Spleen (tissue), 11 donors: ENCODE measurements around the gene IL12RB2. TPM values are rescaled to one million over a fixed set of nuclear protein-coding genes. Genes with fewer than 3 reads are reported as not detected.
A peak's percentile ranks its signal among the peaks of the same experiment; 100 is the strongest.

Experiments
- DNase-seq: peaks from one replicate; pipeline ENCODE4 v3.0.0-alpha.2; 2020
- H3K27ac ChIP-seq, 8 donors: fragments of 200-600 bp; sonication (generic) in 7 of 8; 1 replicate in 4 of 8; 2 replicates in 4 of 8; pipeline versions ENCODE4 v1.5.0 to v1.8.0; 2016 to 2021; ENCODE audit warnings: inconsistent platforms in 4 of 8, mild to moderate bottlenecking in 4 of 8, moderate library complexity in 1 of 8
- H3K27me3 ChIP-seq, 7 donors: fragments of 200-600 bp; sonication (generic) in 6 of 7; replicated peaks in 1 of 7; 1 replicate in 4 of 7; 2 replicates in 3 of 7; pipeline versions ENCODE4 v1.5.0 to v1.8.0; 2016 to 2021; ENCODE audit warnings: inconsistent platforms in 3 of 7, mild to moderate bottlenecking in 1 of 7
- H3K36me3 ChIP-seq, 6 donors: fragments of 200-600 bp; sonication (generic) in 5 of 6; 1 replicate in 4 of 6; 2 replicates in 2 of 6; pipeline versions ENCODE4 v1.5.0 to v1.8.0; 2016 to 2021; ENCODE audit warnings: inconsistent platforms in 2 of 6
- H3K4me1 ChIP-seq, 6 donors: fragments of 200-600 bp; sonication (generic) in 5 of 6; 1 replicate in 3 of 6; 2 replicates in 3 of 6; pipeline versions ENCODE4 v1.5.0 to v1.8.0; 2016 to 2021; ENCODE audit warnings: inconsistent platforms in 3 of 6
- H3K4me3 ChIP-seq, 8 donors: fragments of 200-600 bp; sonication (generic) in 7 of 8; 1 replicate in 4 of 8; 2 replicates in 4 of 8; pipeline versions ENCODE4 v1.5.0 to v1.8.0; 2016 to 2021; ENCODE audit warnings: inconsistent platforms in 4 of 8, mild to moderate bottlenecking in 4 of 8, moderate library complexity in 2 of 8
- H3K9me3 ChIP-seq, 8 donors: fragments of 200-600 bp; sonication (generic) in 7 of 8; 1 replicate in 4 of 8; 2 replicates in 4 of 8; pipeline versions ENCODE4 v1.5.0 to v1.8.0; 2016 to 2021; ENCODE audit warnings: inconsistent platforms in 4 of 8
- POLR2A ChIP-seq, 3 donors: fragments of 450-650 bp; IDR thresholded peaks; one replicate each; pipeline ENCODE4 v1.5.1; 2017; ENCODE audit warnings: antibody characterized with exemption in 3 of 3, mild to moderate bottlenecking in 1 of 3
- POLR2AphosphoS5 ChIP-seq, 3 donors: sonication (generic); formaldehyde crosslinking; IDR thresholded peaks; one replicate each; pipeline ENCODE4 v1.5.1; 2017; ENCODE audit warnings: antibody characterized with exemption in 3 of 3
- WGBS, 5 donors: extraction: QIAGEN DNeasy Blood & Tissue Kit in 3 of 5; methylation state at CpG; one replicate each; pipeline versions ENCODE4 v1.1.5 to v1.1.7; 2013 to 2018; 5-methylcytosine and 5-hydroxymethylcytosine counted together
- intact Hi-C: fragments of 100-400 bp; cut with DNase I; formaldehyde crosslinking; loops from one replicate; pipeline ENCODE4 v1.15.0; 2023; ENCODE audit warnings: low total_unique reads
- polyA plus RNA-seq, 3 donors: library from polyadenylated mRNA; stranded (reverse); fragments of 200-250 nt; gene quantifications; one replicate each; pipeline ENCODE4 v1.2.1, GENCODE V29; 2013
- total RNA-seq, 7 donors: library from RNA; depleted of rRNA in 3 of 7; stranded (reverse); fragments of >200 nt in 3 of 7; fragmentation: NEBNext Ultra II Directional in 4 of 7; extraction: Animal tissue kit (Norgen Biotek cat#: 25700) in 4 of 7; gene quantifications; one replicate each; pipeline versions ENCODE4 v1.1.0 to v1.2.1, GENCODE V29; 2016 to 2021
- TF ChIP-seq, protein P1 (sequence below), 11 experiments: fragments of 200-600 bp in 7 of 11; fragments of 450-650 bp in 4 of 11; sonication (generic) in 4 of 11; IDR thresholded peaks in 8 of 11; conservative IDR thresholded peaks in 3 of 11; 1 replicate in 7 of 11; 2 replicates in 4 of 11; pipeline versions ENCODE4 v1.4.0 to v1.8.0; 2016 to 2021; ENCODE audit warnings: antibody characterized with exemption in 11 of 11, inconsistent platforms in 4 of 11, mild to moderate bottlenecking in 1 of 11
- donor health status: healthy with polysubstance abuse.
- donor health status: DM: no; HTN: no; CAD: no; lungs with moderate emphysema.
- donor health status: DM: no; HTN: no; CAD: no.
- donor health status: Bipolar disorder and iron deficiency.
- donor health status: healthy.
- donor health status: DM: no; HTN: no; CAD: no.
- donor health status: DM: yes; HTN: yes; CAD: no.

IL12RB2 gene
- total and polyA plus RNA-seq, 10 donors: 0.17 to 6.0 (median 1.9) TPM

DNA sequence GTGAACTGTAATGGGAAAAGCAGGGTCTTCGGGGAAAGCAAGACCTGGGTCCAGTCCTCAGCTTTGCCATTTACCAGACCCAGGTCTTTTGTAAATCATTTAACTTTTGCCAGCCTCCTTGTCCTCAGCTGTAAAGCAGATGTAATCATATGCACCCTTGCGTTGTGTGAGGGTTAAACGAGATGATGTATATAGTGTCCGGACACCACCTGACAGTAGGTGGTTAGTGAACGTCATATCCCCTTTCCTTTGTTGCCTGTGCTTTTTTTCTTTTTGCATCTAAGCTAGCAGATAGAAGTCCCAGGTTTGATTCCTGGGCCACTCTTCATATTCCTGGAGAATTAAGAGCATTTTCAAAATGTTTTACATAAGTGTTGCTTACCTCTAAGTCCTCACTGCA lies 28.5 kb downstream of the IL12RB2 start:
- peaks cover 5 to 66% (median 25%) of the 10 kb centered on the region in 6 donors for H3K4me1 ChIP-seq
- WGBS, 5 donors: 80 to 91% (median 85%) methylated on average over 5 of the region's 5 CpGs
- intact Hi-C loops: no loop called here

DNA sequence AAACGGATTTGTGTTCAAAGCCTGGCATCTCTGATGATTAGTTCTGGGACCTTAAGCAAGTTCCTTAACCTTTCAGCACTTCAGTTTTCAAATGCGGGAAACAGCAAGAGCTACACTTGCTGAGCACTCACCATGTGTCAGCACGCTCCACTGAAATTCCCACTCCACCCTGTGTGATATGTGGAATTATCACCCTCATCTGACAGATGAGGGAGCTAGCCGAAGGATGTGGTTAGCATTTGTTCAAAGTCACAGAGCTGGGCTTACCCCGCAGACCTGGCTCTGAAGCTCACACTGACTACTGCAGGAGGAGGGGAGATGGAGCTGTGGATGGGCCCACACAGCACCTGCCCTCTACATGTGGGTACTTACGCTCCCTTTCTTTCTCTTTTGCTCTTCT lies 29.1 kb downstream of the IL12RB2 start:
- no peak overlapping the region for H3K4me3 ChIP-seq
- TF ChIP-seq POLR2A (IDR thresholded peaks at IDR 0.05) (no peak), POLR2AphosphoS5 (IDR thresholded peaks at IDR 0.05) (no peak)
- TF ChIP-seq, protein P1, sequence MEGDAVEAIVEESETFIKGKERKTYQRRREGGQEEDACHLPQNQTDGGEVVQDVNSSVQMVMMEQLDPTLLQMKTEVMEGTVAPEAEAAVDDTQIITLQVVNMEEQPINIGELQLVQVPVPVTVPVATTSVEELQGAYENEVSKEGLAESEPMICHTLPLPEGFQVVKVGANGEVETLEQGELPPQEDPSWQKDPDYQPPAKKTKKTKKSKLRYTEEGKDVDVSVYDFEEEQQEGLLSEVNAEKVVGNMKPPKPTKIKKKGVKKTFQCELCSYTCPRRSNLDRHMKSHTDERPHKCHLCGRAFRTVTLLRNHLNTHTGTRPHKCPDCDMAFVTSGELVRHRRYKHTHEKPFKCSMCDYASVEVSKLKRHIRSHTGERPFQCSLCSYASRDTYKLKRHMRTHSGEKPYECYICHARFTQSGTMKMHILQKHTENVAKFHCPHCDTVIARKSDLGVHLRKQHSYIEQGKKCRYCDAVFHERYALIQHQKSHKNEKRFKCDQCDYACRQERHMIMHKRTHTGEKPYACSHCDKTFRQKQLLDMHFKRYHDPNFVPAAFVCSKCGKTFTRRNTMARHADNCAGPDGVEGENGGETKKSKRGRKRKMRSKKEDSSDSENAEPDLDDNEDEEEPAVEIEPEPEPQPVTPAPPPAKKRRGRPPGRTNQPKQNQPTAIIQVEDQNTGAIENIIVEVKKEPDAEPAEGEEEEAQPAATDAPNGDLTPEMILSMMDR (IDR thresholded peaks at IDR 0.05 in 8 of 11, conservative IDR thresholded peaks at IDR 0.05 in 3 of 11): no peak
- H3K27ac ChIP-seq: peak overlapping the region in 4 of 8 donors; percentile 1 to 39 (median 32)
- DNase-seq: no peak
- no peaks in the 10 kb centered on the region for H3K9me3 ChIP-seq
- intact Hi-C loops: no loop called here
- H3K36me3 ChIP-seq: no peaks in the 10 kb centered on the region
- H3K27me3 ChIP-seq: no peaks in the 10 kb centered on the region
- H3K4me1 ChIP-seq: peaks cover 5 to 72% (median 28%) of the 10 kb centered on the region in 6 donors
- WGBS, 5 donors: 60 to 76% (median 73%) methylated on average over 6 of the region's 6 CpGs

More for the DNA sequence above, 28.5 kb downstream of the IL12RB2 start:
- no peak for TF ChIP-seq POLR2AphosphoS5 (IDR thresholded peaks at IDR 0.05)
- no peak for TF ChIP-seq POLR2A (IDR thresholded peaks at IDR 0.05)
- TF ChIP-seq, protein P1 (IDR thresholded peaks at IDR 0.05 in 8 of 11, conservative IDR thresholded peaks at IDR 0.05 in 3 of 11): no peak
- Histone ChIP-seq H3K36me3 (no peaks in the 10 kb centered on the region), H3K4me3 (no peak overlapping the region), H3K27me3 (no peaks in the 10 kb centered on the region), H3K9me3 (no peaks in the 10 kb centered on the region), H3K27ac (peak overlapping the region in 2 of 8 donors; percentile 25 to 39)
- no peak for DNase-seq

DNA sequence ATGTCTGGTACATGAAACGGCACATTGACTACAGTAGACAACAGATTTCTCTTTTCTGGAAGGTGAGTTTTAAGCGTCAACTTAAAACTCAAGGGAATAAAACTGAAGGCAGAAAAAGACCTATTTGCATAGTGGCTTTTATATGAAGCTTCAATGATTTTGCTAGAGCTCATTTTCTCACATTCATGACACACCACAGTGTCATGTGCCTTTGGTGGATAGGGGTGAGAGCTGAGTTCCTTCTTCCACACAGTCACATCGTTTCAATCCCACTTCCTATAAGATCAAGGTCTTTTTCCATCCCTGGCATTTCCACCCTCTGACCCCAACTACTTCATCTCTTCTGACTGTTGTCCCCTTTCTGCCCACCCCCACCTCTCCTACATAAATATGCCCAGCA lies 31.0 kb downstream of the IL12RB2 start:
- Histone ChIP-seq H3K27ac (peak overlapping the region in 2 of 8 donors; percentile 33 to 35), H3K9me3 (no peaks in the 10 kb centered on the region), H3K4me3 (no peak overlapping the region), H3K27me3 (no peaks in the 10 kb centered on the region), H3K4me1 (peaks cover 7 to 76% (median 34%) of the 10 kb centered on the region in 6 donors), H3K36me3 (no peaks in the 10 kb centered on the region)
- TF ChIP-seq POLR2A (IDR thresholded peaks at IDR 0.05) (no peak), POLR2AphosphoS5 (IDR thresholded peaks at IDR 0.05) (no peak)
- TF ChIP-seq, protein P1 (IDR thresholded peaks at IDR 0.05 in 8 of 11, conservative IDR thresholded peaks at IDR 0.05 in 3 of 11): no peak
- DNase-seq: no peak
- 46 to 55% (median 51%) methylated on average over 3 of the region's 3 CpGs for WGBS, 5 donors
- intact Hi-C loops: no loop called here

DNA sequence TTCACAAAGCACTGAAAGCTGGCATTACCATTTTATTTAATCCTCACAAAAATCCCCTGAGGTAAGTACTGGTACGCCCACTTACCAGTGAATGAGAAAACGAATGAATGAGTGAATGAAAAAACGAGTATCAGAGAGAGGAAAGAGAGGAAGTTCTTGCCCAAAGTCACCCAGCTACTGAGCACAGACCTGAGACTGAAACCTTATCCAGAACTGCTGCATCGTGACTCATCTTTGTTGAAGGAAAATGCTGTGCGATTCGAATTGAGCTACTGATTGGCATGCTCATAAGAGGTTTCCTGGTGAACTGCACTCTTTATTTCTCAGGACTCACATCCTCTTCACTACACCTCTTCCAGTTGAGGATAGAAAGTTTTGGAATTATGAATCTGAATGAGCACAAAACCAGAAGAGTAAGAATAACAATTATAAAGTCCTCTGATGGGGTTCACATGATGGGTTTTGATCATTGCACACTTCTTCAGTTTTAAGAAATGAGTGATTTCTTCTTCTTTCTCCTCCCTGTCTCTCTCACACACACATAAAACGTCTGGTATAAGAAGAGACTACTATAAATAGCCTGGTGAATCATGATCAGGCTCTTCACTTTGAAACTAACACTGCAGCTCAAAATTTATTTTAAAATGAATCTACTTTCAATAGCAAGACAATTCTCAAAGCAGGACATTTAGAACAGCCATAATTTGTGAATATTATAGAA lies 32.1 kb downstream of the IL12RB2 start:
- 41 to 58% (median 46%) methylated on average over 7 of the region's 7 CpGs for WGBS, 5 donors
- intact Hi-C loops: no loop called here
- TF ChIP-seq, protein P1 (IDR thresholded peaks at IDR 0.05 in 8 of 11, conservative IDR thresholded peaks at IDR 0.05 in 3 of 11): no peak
- TF ChIP-seq POLR2AphosphoS5 (IDR thresholded peaks at IDR 0.05) (no peak), POLR2A (IDR thresholded peaks at IDR 0.05) (no peak)

More for the DNA sequence above, 32.1 kb downstream of the IL12RB2 start:
- H3K27me3 ChIP-seq: no peaks in the 10 kb centered on the region
- H3K27ac ChIP-seq: peak overlapping the region in 2 of 8 donors; percentile 3 to 28
- no peaks in the 10 kb centered on the region for H3K36me3 ChIP-seq
- no peaks in the 10 kb centered on the region for H3K9me3 ChIP-seq
- H3K4me3 ChIP-seq: no peak overlapping the region
- DNase-seq: no peak
- H3K4me1 ChIP-seq: peaks cover 7 to 73% (median 34%) of the 10 kb centered on the region in 6 donors
